ENCODE measurements around the gene MCF2L. TPM values are rescaled to one million over a fixed set of nuclear protein-coding genes. Genes with fewer than 3 reads are reported as not detected.

MCF2L gene
- total and polyA plus RNA-seq, 9 of the 15 experiments (the other 6 are each of a cell fraction or from before 2014, with no cell fraction given): 0.05 to 0.25 (median 0.18) TPM; not detected in 5

DNA sequence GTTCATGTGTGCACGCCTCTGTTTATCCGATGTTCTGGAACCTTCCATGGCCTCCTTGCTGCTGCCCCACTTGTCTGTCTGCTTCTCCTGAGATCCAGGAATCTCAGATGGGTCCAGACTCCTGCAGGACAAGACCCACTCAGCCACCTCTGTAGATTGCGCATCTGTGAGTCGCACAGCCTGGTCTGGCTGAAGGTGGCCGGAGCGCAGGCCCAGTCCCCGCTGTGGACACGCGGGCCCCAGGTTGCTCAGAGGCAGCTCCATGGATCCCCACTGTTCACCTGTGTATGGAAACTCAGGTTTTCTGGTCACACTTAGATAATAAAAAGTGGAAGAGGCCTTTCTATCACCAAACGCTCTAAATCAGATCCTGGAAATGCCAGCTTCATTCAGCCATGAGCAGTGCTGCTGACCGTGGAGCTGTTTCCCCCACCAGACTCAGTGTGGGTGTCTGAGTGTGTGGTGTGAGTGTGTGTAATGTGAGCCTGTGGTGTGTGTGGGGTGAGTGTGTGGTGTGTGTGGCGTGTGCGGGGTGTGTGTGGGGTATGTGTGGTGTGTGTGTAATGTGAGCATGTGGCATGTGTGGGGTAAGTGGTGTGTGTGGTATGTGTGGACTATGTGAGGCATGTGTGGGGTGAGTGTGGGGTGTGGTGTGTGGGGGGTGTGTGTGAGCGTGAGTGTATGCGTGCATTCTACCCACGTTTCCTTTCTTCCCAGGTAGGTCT, 59.5 kb downstream of the MCF2L start (continued):
- TF ChIP-seq ETV6 (IDR thresholded peaks at IDR 0.05; ENCODE audit: borderline replicate concordance in 1 of 2, low read depth in 2 of 2, low read length in 1 of 2) (no peak), ETV6 (CRISPR knock-in tag; IDR thresholded peaks at IDR 0.05; ENCODE audit: borderline replicate concordance) (no peak), ZNF165 (CRISPR knock-in tag; IDR thresholded peaks at IDR 0.05; ENCODE audit: borderline replicate concordance) (no peak), BMI1 (IDR thresholded peaks at IDR 0.05; ENCODE audit: low read length) (no peak), ZNF778 (CRISPR knock-in tag; IDR thresholded peaks at IDR 0.05) (no peak), ELF1 (tag; IDR thresholded peaks at IDR 0.05) (no peak), PCBP2 (IDR thresholded peaks at IDR 0.05; ENCODE audit: low read depth, low read length, poor library complexity, severe bottlenecking) (no peak), CBX2 (IDR thresholded peaks at IDR 0.05; ENCODE audit: insufficient read depth, low read length, poor library complexity, severe bottlenecking) (no peak)

DNA sequence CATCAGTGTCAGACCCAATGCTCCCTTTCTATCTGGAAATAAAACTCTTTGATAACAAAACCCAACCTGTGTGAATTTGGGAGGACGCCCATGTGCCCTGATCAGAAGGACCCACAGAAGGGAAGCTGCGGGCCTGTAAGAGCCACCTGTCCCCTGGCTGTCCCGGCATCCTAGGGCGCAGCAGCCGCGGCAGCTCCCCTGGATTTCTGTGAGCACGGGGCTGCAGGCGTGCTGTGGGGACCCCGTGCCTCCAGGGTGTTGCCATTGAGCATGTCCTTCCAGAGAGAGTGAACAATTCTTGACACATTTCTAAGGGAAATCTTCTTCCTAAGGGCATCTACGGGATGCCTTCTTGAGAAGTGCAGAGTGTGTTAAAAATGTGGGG, 60.0 kb downstream of the MCF2L start:
- CTCF ChIA-PET (ENCODE audit: low intra/inter-chr PET ratio): interaction anchor here (0.6 kb wide), 1 partner anchor 423 kb away, joined by 3 read pairs; no protein-coding TSS in a partner anchor
- Histone ChIP-seq H3K36me3 (ENCODE audit: control insufficient read depth, insufficient read depth, low read length) (no peaks in the 10 kb centered on the region), H3K4me3 (no peak overlapping the region), H4K20me1 (replicated peaks; ENCODE audit: control insufficient read depth, insufficient read depth, low read length) (0 out of 2 replicates have a peak, but pooled peaks cover 2% of the 10 kb centered on the region), H3K9ac (ENCODE audit: insufficient read depth in 1 of 2, low read depth in 2 of 2, low read length in 2 of 2) (no peak overlapping the region), H3K9me3 (replicated peaks; ENCODE audit: control insufficient read depth, insufficient read depth, low read depth, low read length) (no peaks in the 10 kb centered on the region), H3K79me2 (ENCODE audit: control insufficient read depth, insufficient read depth, low read length) (no peaks in the 10 kb centered on the region), H3K4me1 (replicated peaks in 1 of 2; ENCODE audit: control insufficient read depth in 2 of 2, insufficient read depth in 2 of 2, low read length in 2 of 2) (no peaks in the 10 kb centered on the region), H3K4me2 (ENCODE audit: insufficient read depth, low read length) (no peak overlapping the region), H2AFZ (ENCODE audit: low read depth, low read length) (no peak overlapping the region), H3K9me1 (ENCODE audit: control insufficient read depth, insufficient read depth, low read length) (no peaks in the 10 kb centered on the region), H3K27ac (ENCODE audit: extremely low read depth, low read depth, low read length) (no peak overlapping the region), H3K27me3 (ENCODE audit: control insufficient read depth in 2 of 2, insufficient read depth in 2 of 2, low read length in 2 of 2) (peaks cover 10 to 62% of the 10 kb centered on the region in 2 experiments; a peak in 4 of 5 replicates)
- FAIRE-seq (no peak), ATAC-seq (no peak), DNase-seq (ENCODE audit: extremely low read depth in 1 of 4, low spot score in 3 of 4) (no peak)
- in situ Hi-C loops (cut with MboI): no loop called here
- POLR2A ChIA-PET: no interaction called here
- WGBS (ENCODE audit: insufficient coverage, low coverage, missing lambda C conversion rate): 0% methylated on average over 10 of the region's 10 CpGs
- intact Hi-C loops (cut with micrococcal nuclease): loop anchor here (2.0 kb wide), 1 partner anchor 86 kb away; no protein-coding TSS in a partner anchor
- no TSS peak for BruUV-seq (replicated peaks)
- no peak for TF ChIP-seq PTTG1 (tag; IDR thresholded peaks at IDR 0.05; ENCODE audit: low read depth)
- no peak for TF ChIP-seq YBX1 (IDR thresholded peaks at IDR 0.05)
- TF ChIP-seq SRSF1 (IDR thresholded peaks at IDR 0.05; ENCODE audit: low read depth, low read length): no peak
- TF ChIP-seq ZNF780A (CRISPR knock-in tag; IDR thresholded peaks at IDR 0.05): no peak
- TF ChIP-seq GABPB1 (CRISPR knock-in tag; IDR thresholded peaks at IDR 0.05): no peak
- TF ChIP-seq, protein P1, sequence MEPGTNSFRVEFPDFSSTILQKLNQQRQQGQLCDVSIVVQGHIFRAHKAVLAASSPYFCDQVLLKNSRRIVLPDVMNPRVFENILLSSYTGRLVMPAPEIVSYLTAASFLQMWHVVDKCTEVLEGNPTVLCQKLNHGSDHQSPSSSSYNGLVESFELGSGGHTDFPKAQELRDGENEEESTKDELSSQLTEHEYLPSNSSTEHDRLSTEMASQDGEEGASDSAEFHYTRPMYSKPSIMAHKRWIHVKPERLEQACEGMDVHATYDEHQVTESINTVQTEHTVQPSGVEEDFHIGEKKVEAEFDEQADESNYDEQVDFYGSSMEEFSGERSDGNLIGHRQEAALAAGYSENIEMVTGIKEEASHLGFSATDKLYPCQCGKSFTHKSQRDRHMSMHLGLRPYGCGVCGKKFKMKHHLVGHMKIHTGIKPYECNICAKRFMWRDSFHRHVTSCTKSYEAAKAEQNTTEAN (CRISPR knock-in tag; IDR thresholded peaks at IDR 0.05): no peak
- TF ChIP-seq MAFG (tag; conservative IDR thresholded peaks at IDR 0.05): no peak
- no peak for TF ChIP-seq STAT5A (IDR thresholded peaks at IDR 0.05; ENCODE audit: borderline replicate concordance, low read length)

Measured in K562 (cell line).